NT2/D1 (cell line): Measurements from ENCODE around the gene OR8G5.

Source experiments
- SUZ12 ChIP-seq: IDR thresholded peaks from 2 replicates; pipeline ENCODE4 v1.6.1; 2011; ENCODE audit not compliant: insufficient read length, insufficient read depth; ENCODE audit errors: extremely low read depth
- YY1 ChIP-seq: IDR thresholded peaks from 2 replicates; pipeline ENCODE4 v1.6.1; 2011; ENCODE audit not compliant: insufficient read length, insufficient read depth
- ZNF274 ChIP-seq: IDR thresholded peaks from 2 replicates; pipeline ENCODE4 v1.6.1; 2011; ENCODE audit warnings: mild to moderate bottlenecking, low read depth, low read length

GRCh38 chr11:124238512-124238911 lies 17.7 kb upstream of the OR8G5 start:
- TF ChIP-seq YY1 (no peak), ZNF274 (no peak), SUZ12 (no peak)
